Measurements from ENCODE around the gene GPSM1.

DNA sequence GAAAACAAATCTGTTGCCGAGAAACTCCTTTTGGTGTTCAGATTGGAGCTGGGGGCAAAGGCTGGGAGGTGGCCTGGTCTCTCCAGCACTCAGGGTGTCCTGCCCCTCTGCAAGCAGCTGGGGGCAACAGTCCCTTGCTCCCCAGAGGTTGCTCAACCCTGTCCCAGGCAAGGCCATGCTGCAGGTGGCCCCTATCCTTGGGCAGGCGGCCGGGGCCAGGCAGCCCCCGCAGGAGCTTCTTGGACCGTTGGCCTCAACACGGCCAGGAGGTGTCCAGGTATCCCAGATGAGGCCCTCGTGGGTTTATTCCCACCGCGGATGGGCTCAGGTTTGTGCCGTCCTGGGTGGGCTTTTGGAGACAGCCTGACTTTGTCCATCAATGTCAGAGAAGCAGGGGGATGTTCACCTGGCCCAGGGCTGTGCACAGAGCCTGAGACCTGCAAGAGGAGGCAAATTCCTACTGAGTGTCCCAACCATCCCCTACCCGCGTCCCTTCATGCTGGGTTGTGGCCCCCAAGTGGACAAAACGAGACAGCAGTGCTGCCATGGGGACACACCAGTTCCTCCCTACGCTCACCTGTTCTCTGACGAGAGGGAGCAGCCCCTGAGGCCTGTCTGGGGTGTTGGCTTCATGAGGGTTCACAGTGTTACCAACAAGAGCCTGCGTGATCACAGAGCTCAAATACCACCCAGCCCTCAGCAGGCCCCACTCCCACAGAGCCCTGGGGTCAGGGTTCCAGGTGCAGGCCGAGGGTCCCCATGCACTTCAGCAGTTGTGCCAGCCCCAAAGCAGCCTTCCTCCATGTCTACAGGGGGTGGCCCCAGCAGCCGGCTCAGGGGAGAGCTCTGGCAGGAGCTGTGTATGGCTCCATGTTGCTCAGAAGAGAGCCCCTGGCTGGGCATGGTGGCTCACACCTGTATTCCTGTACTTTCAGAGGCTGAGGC, 14.0 kb upstream of the GPSM1 start:
- TF ChIP-seq, protein P1, sequence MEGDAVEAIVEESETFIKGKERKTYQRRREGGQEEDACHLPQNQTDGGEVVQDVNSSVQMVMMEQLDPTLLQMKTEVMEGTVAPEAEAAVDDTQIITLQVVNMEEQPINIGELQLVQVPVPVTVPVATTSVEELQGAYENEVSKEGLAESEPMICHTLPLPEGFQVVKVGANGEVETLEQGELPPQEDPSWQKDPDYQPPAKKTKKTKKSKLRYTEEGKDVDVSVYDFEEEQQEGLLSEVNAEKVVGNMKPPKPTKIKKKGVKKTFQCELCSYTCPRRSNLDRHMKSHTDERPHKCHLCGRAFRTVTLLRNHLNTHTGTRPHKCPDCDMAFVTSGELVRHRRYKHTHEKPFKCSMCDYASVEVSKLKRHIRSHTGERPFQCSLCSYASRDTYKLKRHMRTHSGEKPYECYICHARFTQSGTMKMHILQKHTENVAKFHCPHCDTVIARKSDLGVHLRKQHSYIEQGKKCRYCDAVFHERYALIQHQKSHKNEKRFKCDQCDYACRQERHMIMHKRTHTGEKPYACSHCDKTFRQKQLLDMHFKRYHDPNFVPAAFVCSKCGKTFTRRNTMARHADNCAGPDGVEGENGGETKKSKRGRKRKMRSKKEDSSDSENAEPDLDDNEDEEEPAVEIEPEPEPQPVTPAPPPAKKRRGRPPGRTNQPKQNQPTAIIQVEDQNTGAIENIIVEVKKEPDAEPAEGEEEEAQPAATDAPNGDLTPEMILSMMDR (IDR thresholded peaks at IDR 0.05) = no peak
- no peak for TF ChIP-seq ZFX (IDR thresholded peaks at IDR 0.05; ENCODE audit: borderline replicate concordance)

All from 22Rv1 (cell line).